NCI-H146 treated with DMSO at 0.1 percent for 48 hours (cell line): ENCODE measurements around the gene BNIP3.

Experiments
- DNase-seq: peaks from one replicate; lab custom pipeline; 2025; ENCODE audit not compliant: unreplicated experiment; lab: John Stamatoyannopoulos, UW

The BNIP3 gene

GRCh38 chr10:131981429-131982184, at the start of gene BNIP3:
Gene BNIP3 (minus strand): TSS chr10:131981923. CDS start chr10:131981806, 117 bp downstream.
- DNase-seq, result peak; percentile 78

DNA sequence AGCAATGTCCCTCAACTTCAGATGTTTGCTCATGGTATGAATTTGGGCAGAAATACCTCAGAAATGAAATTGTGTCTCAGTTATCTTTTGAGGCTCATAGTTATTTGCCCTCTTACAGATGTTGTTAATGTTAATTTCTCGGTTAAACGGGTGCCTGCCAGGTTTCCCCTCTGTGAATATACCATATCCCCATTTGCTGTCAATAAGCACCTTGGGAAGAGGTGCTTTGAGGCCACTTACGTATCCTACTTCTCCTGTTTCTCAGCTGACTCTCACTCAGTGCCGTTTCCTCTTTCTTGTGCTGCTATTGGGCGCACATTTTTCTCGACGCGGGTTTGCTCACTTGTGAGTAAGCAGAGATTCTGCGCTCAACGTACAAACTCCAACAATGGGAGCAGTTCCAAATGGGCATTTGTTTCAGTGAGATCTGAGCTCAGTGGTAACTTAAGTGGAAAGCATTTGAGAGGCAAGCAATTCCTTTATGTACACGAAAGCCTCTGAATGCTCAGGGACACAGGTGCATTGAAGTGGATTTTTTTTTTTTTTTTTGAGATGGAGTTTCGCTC, 49.3 kb upstream of the BNIP3 start:
- DNase-seq, result no peak

- DNase-seq, result no peak
Observed at GRCh38 chr10:132028706-132029105, 47.0 kb upstream of the BNIP3 start.

- DNase-seq, result no peak
Observed at GRCh38 chr10:132027423-132027983, 45.8 kb upstream of the BNIP3 start.

DNA sequence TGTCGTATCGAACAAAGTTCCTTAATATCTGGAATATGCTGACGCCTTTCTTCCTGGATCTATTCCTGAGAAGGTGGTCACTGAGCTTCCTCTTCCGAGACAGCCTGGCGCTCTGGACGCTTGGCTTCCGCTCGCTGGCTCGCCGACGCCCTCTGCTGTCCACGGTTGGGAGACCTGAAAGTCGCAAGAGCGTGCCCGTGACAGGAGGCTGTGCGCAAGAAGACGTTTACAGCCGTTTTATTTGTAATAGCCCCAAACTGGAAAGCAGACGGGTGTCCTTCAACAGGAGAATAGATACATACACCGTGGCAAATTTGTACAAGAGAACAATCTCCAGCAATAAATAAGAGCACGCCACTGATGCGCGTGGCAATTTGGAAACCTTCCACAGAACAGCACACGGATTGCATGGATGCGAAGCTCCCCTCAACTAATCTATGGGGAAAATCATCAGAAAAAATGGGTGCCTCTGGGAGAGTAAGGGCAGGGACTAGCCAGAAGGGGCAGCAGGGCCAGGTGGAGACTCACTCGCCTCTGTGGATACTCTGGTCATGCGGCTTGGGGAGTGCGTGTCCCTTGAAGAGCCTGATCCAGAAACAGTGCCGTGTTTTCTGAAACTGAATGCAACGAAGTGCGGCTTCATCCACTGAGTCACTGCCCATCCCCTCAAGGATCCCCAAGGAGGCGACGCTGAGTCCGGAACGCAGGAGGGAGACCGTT, 41.5 kb upstream of the BNIP3 start:
- peak; percentile 17 for DNase-seq

DNA sequence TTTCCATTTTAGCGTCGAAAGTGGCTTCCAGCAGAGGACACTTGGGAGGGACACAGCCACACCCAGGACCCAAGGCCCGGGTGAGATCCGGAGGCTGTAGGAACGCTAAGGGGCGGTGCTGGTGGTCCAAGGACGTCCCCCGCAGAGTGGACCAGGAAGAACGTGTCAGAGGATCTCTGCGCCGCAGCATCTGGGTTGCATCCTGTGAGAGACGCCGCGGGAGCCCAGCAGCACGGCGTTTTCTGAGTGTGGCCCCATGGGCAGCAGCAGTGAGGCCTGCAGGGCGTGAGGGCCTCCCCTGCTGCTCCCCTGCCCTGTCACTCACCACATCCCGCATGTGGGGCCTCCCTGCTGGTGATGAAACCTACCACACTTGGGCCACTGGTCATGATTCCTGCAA, 40.5 kb upstream of the BNIP3 start:
- DNase-seq, result no peak

- DNase-seq, result no peak
Observed at GRCh38 chr10:132021504-132022143, 39.9 kb upstream of the BNIP3 start.

DNA sequence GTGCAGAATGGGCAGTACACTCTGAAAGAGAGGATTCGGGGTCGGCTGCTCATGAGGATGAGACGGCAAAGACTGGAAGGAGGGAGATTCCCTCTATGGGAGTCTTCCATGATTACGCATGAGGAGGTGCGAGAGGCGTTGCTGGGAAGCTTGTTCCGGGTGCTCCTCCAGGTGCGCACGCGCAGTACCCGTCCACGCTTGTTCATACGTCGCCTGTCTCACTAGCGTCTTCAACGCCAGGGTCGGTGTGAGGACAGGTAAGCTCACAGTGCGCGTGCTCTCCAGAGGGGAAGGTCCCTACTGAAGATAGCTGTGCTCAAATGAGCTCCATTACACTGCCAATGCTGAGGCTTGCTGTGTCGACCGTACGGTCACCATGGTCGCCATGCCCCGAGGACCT, 39.3 kb upstream of the BNIP3 start:
- no peak for DNase-seq

GRCh38 chr10:132020456-132020855, 38.7 kb upstream of the BNIP3 start:
- DNase-seq, result no peak

DNA sequence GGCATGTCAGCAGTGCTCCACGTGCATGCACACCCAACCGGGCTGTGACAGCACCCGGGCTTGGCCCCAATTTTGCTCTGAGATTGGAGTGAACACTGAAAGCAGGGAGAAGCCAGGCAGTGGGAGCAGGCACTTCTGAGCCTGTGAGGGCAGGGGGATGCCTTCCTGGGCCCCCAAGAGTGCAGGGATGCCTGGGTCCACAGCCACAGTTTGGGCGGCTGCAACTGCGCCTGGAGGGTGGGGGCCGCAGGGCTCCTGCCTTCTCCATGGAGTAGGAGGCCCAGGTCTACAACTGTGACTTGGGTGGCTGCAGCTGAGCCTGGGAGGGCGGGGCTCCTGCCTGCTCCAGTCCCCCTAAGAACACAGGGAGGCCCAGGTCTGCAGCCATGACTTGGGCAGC, 37.6 kb upstream of the BNIP3 start:
- DNase-seq, result no peak

DNA sequence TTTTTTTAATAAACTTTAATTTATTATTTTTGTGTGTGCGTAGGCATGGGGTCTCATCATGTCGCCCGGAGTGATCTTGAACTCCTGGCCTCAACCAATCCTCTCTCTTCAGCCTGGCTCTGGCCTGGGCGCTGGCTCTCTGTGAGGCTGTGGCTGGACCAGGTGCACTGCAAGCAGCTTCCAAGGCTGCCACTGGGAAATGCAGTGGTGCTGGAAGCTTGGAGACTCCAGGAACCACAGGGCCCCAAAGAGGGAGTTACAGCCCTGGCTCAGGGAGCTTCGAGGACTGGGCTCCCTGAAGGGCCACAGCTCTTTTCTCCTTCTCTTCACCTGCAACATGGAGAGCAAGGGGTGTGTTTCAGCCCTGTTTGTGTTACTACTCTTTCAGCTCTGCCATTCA, 36.7 kb upstream of the BNIP3 start:
- no peak for DNase-seq

GRCh38 chr10:132016514-132016913, 34.8 kb upstream of the BNIP3 start:
- no peak for DNase-seq

DNA sequence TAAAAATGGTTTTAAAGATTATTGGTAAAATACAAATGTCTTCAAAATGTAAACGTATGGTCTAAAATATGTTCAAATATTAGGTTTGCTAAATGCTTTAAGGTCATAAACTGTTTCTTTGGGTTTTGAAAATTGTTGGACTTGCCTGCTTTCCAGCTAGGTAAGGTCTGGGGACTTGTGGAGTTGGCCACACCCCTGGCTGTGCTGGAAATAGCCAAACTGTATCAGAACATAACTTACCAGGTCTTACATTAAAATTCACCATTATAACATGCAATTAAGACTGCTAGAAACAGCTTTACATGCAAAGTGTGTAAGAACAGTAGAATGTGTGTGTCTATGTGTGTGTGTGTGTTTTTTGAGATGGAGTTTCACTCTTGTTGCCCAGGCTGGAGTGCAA, 29.7 kb upstream of the BNIP3 start:
- DNase-seq, result no peak

GRCh38 chr10:132011024-132011423, 29.3 kb upstream of the BNIP3 start:
- DNase-seq, result no peak

DNA sequence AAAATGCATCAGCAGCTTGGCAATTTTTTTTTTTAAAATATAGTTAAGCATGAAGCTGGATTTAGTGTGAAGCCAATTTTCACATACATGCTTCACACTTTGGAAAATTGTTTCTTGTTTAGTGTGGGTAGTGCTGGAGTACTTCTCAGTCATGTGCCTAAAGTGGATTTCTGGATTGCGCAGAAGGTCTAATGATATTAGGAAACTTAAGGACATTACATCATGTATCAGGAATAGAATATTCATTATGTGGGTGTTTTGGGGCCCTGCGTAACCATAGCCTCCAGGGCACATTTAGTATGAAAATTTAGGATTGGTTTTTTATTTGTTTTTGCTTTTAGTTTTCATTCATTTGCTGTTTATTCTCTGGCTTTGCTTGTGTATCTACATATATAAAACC, 28.8 kb upstream of the BNIP3 start:
- no peak for DNase-seq

GRCh38 chr10:132009575-132009974, 27.9 kb upstream of the BNIP3 start:
- DNase-seq, result no peak

DNA sequence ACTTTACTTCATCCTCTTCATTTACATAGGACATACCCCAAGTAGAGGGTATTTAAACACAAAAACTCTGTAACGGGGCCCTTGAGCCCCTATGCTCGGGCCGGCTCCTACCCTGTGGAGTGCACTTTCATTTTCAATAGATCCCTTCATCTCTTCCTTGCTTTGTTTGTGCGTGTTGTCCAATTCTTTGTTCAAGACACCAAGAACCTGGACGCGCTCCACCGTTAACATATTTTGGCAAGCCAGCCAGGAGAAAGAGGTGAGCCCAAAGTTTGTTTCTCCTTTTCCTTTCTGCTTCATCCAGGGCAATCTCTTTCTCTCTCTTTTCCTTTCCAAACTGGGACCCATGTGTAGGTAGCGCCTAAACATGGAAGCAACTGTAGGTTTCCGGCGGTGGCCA, 26.0 kb upstream of the BNIP3 start:
- no peak for DNase-seq

DNA sequence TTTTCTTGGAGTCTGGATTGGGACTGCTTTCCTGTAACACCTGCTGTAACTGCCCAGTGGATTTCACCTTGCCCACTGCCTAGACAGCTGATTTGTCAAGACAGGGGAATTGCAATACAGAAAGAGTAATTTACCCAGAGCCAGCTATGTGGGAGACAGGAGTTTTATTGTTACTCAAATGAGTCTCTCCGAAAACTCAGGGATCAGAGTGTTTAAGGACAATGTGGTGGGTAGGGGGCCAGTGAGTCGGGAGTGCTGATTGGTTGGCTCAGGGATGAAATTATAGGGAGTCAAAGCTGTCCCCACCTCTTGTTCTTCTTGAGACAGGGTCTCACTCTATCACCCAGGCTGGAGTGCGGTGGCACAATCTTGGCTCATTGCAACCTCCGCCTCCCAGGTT, 25.2 kb upstream of the BNIP3 start:
- DNase-seq, result no peak

DNA sequence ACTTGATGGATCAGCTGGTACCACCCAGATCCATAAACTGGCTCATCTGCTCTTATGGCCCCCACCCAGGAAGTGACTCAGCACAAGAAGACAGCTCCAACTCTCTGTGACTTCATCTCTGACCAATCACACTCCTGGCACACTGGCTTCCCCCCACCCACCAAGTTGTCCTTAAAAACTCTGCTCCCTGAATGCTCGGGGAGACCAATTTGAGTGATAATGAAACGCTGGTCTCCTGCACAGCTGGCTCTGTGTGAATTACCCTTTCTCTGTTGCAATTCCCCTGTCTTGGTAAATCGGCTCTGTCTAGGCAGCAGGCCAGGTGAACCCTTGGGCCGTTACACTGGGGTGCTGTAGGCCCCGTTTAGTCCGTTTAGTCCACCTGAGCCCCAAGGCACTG, 23.4 kb upstream of the BNIP3 start:
- no peak for DNase-seq

DNA sequence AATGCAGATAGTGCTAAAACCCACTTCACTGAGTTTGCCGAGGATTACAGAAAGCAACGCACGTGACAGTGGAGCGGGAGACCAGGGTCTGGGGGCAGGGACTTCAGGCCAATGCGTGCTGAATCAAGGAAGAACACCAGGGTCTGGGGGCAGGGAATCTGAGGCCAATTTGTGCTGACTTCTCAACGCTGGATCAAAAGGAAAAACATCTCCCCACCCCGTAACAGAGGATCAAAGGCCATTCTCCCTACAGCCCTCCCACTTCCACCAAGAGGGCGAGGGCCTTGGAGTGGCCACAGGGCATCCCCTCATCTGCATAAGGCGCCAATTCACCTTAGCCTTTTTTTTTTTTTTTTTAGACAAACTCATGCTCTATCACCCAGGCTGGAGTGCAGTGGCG, 22.3 kb upstream of the BNIP3 start:
- DNase-seq, result no peak

- DNase-seq, result no peak
Observed at GRCh38 chr10:132003282-132003924, 21.7 kb upstream of the BNIP3 start.
